Middle frontal gyrus (tissue), 1 donor: ENCODE results near the gene SAYSD1.

Source experiments
- DNase-seq: peaks from one replicate; pipeline ENCODE4 v3.0.0-alpha.2; 2015; ENCODE audit warnings: low spot score; ENCODE audit errors: extremely low spot score

Gene SAYSD1

DNA sequence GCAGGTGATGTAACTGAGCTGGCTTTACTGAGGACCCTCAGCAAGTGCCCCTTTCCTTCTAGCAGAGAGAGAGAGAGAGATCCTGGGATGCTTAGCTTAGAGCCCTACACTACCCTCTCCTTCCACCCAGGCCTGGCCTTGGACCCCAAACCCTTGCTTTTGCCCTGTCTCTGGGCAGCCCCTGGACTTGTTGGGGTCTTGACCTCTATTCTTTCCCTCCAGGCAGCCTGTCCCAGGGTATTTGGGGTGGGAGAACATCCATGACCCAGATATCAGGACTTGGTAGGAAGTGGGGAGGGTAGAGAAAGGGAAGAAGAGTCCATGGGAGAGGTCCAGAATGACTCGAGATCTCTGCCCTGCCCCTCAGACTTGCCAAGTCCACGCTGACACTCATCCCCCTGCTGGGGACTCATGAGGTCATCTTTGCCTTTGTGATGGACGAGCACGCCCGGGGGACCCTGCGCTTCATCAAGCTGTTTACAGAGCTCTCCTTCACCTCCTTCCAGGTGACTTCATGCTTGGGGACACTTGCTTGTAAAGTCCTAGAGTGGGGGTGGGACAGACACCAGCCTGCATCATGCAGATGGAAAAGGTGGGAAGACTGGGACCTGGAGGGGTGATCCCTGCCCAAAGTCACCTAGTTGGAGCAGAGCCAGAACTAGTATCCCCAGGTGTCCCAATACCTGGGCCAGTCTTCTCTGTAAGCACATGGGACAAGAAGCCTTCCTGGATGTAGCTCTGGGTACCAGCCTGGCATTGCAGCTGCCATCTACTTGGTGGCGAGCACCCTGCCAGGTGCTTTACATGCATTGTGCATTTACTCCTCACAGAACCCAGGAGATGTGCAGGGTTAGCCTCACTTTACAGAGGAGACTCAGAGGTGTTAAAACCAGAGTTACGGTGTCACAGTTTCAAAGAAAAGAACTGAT is 35.5 kb downstream of the SAYSD1 start:
- DNase-seq: no peak

DNA sequence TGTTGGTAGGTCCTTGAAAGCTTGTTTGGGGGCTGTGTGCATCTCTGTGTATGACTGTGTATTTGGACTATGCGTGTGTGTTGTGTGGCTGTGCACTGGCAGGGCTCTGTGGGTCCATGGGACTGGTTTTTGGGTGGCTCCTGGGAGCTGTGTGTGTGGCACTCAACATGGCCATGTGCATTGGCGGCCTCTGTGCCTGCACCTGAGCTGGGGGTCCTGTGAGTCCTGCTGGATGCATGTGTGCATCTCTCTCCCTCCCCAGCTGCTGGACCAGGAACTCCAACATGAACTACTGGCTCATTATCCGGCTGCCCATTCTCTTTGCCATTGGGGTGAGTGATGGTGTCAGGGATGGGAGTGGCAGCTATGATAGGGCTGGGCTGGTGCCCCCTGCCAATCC is 36.3 kb downstream of the SAYSD1 start:
- DNase-seq: no peak

DNA sequence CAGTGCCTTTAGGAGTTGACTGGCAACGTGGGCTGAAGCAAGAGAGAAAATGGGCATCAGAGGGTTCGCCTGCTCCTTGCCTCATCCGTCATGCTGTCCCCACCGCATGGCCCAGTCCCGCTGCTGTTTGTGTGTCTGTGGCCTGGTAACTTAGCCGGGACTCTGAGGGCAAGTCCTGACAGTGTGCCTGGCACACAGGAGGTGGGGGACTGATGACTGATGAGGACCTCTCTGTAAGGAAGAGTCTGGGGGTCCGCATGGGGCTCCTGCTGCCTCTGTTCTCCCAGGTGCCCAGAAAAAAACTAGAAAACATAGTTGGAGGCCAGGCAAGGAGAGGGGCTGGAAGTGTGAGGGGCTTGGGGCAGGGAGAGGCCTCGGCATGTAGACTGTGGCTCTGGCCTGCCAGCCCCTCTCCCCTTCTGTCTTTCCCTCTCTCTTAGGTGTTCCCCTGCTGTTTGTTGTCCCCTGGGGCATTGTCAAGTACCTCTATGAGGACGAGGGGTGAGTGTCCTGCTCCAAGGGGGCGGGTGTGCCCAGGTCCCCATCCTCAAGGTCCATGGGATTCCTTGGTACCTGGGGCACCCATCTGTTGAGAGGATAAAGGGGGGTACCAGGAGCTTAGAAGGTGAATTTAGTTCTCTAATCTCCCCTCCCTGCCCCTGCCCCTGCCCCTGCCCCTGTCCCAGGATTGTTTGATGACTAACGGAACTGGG is 36.9 kb downstream of the SAYSD1 start:
- no peak for DNase-seq

DNA sequence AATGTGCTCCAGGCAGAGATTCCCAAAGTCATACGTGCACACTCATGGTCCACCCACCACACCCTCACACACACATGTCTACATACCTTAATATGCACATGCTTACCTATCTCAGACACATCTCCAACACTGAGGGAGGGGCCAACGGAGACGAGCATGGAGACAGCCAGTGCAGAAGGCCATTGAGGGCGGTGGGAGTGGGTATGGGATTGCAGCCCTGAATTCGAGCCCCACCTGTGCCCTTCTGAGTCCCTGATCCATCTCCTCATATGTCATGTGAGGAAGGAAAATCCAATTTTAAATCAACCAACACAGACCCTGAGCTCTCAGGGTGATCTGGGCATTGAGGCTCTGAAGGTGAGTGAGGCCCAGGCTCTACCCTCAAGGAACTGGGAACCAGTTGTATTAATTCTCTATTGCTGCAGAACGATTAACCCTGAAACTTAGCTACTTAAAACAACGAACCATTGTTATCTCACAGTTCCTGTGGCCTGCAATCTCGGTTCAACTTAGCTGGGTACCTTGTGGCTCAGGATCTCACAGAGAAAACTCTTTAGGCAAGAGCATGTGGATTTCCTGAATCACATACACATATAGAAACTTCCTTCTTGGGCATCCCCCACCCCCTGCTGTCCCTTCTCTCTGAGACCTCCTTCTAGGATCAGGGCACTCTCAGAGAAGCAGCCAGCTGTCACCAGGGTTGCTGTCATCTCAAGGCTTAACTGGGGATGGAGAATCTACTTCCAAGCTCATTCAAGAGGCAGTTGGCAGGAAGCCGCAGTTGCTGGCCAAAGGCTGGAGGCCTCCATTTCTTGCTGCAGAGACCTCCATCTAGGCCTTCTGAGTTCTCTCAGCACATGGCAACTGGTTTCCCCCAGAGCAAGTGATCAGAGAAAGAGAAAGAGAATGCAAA is 38.1 kb downstream of the SAYSD1 start:
- DNase-seq: no peak

DNA sequence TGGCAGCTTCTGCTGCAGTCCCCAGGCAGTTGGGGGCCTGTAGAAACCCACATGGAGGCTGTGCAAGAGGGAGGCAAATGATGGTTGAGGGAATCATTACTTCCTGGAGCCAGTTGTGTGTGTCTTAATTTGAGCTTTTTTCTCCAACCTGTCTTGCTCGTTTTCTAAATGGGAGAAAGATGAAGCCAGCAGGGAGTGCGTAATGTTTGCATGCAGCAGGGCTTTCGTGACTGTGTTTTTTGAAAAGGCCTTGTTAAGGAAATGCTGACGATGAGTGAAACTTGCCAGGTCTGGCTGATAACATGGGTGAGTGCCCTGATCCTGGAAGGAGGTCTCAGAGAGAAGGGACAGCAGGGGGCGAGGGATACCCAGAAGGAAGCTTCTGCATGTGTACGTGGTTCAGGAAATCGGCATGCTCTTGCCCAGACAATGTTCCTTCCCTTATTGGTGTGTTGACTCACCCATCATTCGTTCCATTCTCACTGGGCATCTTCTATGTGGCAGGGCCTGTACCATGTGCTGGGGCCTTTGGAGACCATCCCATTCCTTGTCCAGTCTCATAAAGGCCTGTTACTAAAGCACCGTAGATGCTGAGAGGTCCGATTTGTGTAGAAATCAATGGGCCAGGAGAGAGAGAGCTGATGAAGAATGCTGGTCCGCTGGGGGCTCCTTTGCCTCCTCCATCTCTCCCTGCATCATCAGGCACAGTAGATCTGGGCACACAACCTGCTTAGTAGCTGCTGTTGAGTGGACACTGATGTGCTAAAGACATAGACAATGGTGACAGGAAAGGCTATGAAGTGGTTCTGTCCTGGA is 39.0 kb downstream of the SAYSD1 start:
- DNase-seq: no peak

DNA sequence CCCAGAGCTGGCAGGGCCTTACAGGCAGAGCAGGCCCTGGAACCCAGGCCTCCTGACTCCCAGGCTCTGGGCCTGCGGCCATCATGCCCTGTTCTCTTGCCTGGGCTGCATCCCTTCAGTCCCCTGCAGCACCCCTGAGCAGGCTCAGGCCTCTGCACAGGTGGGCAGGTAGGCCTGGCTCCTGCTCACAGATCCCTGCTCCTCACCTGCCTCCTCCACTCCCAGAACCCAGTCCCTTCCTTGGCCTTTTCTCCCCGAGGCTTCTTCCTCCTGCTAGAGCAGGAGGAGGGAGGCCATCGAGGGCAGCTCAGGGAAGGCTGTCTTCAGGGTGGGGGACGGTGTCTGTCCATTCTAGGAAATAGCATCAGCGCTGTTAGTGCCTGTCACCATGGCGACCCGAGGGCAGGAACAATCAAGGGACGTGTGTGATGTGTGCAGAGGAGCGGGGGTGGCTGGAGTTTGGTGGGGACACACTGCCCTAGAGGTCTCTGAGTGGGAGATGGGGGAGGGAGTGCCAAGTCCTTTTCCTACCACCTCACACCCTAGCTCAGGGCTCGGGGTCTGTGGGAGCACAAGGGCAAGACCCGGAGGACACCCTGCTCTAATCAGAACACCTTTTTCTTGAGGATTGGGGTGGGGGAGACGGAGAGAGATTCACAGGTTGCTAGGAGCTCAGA is 39.8 kb downstream of the SAYSD1 start:
- DNase-seq: no peak

DNA sequence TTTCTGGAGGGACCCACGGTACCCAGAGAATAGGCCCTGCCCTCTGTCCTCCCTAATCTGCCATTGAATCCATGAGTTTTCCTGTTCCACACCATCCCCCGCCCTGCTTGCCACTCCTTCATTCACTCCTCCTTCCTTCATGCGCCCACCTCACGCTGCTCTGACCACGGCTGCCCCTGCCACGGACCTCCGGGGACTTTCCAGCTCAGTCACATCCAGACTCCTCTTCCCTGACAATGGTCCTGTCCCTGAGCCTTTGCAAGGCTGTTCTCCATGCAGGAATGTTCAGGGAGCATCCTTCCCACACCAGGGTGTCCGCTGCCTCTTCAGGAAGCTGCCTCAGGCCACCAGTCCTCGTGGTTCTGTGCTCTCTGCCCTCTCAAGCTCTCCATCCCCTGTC is 40.5 kb downstream of the SAYSD1 start:
- DNase-seq: no peak

DNA sequence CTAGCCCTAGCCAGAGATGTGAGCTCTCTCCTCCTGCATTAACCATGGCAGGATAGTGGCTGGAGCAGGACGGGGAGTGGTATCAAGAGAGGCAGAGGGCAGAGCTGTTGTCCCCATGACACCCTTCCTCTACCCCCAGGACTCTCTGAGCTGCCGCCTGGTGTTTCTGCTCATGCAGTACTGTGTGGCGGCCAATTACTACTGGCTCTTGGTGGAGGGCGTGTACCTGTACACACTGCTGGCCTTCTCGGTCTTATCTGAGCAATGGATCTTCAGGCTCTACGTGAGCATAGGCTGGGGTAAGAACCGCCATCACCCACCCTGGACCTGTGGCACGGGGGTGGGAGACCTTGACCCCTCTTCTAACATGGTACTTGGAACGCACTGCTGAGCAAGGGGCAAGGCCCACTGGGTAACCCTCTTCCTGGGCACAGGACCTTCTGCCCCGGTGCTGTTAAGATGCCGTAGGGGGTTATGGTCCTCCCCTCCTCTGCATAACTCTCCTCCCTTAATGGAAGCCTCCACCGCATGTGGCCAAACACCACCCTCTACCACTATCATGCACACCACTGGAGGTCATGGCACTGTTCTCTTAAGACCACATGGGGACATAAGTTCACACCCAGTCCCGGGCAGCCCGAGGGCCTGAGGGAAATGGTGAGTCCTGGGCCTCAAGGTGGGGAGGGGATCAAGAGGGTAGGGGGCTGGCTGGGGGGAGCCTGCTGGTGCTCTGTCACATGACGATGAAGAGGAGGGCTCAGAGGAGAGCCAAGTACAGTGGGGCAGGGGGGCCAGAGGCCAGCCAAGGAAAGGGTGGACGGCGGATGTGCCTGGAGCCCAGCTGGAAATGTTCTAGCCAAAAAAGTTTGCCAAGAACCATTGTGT is 41.3 kb downstream of the SAYSD1 start:
- DNase-seq: no peak

DNA sequence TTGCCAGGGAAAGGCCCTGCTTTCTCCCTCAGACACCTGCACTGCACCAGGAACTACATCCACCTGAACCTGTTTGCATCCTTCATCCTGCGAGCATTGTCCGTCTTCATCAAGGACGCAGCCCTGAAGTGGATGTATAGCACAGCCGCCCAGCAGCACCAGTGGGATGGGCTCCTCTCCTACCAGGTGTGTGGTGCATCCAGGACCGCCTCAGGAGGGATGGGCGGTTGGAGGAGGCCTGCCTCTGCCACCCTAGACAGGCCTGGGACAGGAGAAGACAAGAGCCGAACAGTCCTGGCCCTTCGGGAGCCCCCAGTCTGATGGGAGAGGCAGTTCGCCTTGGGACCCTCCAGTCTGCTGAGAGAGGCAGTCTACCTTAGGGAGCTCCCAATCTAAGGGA is 42.2 kb downstream of the SAYSD1 start:
- no peak for DNase-seq

DNA sequence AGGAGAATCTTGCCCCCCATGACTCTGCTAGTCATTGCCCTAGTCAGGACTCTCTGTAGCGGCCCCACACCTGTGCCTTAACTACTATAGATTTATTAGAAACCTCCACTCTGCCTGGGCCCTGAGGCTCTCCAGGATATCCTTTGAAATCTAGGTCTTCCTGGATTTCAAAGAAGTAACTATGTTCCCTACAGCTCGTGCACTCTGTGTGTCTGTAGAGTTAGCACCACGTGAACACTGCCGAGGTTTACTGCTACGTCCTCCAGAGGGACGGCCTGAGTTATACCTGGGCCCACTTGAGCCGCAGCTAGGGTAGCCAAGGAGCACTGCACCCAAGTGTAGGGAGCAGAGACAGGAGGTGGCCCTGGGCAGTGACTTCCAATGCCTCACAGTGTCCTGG is 46.6 kb downstream of the SAYSD1 start:
- no peak for DNase-seq

DNA sequence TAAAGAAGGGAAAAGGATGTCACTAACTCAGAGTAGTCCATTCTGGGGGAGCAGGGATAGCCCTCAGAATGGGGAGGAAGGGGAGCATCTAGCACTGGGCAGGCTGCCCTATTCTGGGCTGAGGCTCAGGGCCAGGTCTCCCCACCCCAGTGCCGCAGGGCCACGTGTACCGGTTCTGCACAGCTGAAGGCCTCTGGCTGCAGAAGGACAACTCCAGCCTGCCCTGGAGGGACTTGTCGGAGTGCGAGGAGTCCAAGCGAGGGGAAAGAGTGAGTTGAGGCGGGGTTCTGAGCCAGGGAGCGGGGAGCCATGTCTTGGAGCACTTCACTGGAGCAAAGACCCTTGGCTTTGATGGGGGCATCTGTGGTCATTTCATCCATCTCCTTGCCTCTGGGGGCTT is 49.4 kb downstream of the SAYSD1 start:
- no peak for DNase-seq

DNA sequence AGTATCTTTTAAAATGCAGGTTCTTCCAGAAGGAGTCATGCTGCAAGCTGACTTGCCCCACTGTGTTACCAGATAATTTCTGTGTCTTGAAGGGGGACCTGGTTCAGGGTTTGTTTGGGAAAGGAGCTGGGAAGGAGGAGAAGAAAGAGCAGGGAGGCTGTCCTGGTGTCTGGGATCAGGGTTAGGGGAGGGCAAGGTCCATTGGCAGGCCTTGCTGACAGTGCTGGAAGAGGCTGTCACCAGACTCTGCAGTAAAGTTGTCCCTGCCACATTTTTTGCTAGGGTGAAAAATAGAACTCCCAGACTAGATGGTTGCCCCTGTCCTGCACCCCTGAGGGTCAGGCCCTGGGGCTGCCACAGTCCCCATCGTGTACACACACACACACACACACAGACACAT is 51.5 kb downstream of the SAYSD1 start:
- DNase-seq: no peak

DNA sequence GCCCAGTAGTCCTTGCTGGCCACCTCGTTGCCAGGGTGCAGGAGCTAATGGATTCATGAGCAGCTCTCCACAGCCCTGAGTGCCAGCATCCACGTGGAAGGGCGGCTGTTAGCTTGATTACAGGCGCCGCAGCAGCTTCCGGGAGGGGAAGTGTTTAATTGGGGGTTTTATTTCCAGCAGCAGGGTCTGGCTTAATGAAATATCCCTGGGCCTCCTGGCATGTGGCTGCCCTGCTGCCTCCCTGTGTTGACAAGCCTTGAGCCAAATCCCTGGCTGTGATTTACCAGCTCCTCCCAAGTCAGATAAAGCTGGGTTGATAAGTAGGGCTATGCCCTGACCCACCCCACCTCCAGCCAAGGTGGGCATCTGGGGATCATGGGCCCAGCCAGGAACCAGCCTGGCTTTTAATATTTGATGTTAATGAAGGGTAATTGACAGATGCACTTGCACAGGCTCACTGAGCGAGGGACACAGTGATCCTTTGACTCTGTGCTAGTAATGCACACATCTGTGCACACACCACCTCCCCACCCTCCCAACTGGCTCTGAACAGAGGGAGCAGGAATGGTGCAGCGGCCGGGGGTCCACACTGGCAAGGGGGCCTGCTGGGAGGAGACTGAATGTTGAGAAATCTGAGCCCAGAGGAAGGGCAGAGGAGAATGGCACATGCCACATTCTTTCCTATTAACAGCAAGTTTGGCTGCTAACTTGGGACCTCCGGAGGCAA is 52.8 kb downstream of the SAYSD1 start:
- no peak for DNase-seq

DNA sequence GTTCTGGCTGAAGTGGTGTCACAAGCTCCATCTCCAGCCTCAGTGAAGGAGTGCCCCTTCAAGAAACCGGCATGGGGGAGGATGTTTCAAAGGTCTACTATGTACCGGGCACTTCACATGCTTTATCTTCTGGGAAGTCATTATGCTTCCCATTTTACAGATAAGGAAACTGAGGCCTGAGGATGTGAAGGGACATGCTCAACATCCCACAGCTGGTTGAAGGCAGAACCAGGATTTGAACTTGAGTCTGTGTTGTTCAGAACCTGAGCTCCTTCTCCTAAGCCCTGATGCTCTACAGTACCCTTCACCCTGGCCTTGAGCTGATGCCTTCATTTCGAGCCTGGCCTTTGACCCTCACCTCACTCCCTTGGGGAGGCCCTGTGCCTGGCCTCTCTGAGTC is 53.4 kb downstream of the SAYSD1 start:
- no peak for DNase-seq

DNA sequence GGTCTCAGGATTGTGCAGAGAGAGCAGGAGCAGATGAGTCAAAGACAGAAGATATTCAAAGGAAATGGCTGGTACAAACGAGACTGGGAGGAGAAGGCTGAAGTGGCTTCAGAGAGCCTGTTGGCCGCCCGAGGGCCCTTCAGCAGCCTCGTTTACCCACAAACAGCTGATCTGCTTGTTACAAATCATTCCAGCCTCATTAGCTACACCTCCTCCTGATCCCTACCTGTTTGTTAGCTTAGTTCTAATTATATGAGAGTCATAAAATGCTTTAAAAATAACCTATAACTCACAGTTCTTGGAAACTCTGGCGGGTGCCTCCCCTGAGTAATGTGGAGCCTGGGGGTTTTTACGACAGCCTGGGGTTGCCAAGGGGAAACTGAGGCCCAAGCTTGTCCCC is 53.8 kb downstream of the SAYSD1 start:
- no peak for DNase-seq

DNA sequence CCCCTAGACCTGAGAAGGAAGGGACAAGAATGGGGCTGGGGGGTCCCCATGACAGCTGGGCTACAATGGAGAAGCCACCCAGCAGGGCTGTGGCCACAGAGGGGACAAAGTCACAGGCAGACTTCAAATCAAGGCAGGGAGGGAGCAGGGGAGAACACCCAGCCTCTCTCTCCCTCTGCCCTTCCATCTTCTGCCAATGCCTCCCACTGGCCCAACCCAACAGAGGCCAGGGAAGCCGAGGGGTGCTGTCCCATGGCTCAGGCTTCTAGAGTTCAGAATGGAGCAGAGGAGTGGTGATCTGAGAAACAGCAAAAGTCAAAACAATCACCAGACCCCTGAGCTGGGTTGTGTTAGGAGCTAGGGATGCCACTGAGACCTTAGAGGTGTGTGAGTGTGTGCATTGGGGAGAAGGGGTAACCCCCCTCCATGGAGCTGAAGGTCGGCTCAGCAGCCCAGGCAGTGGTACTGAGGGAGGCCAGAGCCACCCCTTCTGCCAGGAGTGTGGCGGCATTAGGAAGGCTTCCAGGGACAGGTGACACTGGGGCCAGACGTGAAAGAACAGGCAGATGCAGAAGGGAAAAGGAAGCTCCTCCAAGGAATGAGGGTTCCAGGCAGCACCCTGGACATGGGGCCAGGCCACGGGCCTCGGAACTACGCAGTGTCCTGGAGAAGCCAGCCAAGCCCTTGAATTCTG is 54.4 kb downstream of the SAYSD1 start:
- no peak for DNase-seq

DNA sequence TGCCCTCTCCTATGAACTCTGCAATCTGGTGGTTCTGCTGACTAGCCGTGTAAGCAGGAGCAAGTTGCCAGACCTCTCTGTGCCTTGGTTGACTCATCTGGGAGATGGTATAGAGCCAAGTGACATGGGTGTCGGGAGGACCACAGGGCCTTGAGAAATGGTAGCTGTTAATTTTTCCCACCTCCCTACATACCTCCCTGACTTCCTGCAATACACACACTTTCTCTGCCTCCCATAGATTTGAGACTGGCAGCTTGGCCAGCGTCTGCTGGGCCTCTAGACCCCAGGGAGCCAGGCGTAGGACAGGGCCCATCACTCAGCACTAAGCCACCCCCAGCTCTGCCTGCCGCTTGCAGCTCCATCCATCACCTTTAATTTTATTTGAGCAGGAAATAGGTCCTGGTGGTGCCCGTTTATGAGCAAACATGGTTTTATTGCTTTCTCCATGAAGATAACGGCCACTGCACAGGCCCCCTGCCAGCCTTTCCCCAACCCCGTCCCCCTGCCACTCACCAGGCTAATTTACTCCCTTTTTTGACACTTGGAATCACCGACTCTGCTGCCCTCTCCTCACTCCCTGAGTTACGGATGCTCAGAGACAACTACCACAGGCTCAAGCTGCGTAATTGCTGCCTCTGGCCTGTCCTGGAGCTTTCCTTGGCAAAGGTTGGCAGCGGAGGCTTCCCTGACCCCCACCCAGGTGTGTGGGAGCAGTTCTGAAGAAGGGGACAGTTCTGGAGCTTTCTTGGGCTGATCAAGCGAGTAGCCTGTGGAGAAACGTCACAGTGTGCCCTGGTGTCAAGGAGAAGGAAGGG is 55.3 kb downstream of the SAYSD1 start:
- no peak for DNase-seq
